Suppressor macrophage treated with lipopolysaccharide for 1 hour (primary cell): Measurements from ENCODE around the gene NUDT8.

Experiments used
- DNase-seq, 3 donors: peaks; one replicate each; pipeline ENCODE4 v3.0.0-alpha.2; 2020 to 2022

NUDT8 gene

DNA sequence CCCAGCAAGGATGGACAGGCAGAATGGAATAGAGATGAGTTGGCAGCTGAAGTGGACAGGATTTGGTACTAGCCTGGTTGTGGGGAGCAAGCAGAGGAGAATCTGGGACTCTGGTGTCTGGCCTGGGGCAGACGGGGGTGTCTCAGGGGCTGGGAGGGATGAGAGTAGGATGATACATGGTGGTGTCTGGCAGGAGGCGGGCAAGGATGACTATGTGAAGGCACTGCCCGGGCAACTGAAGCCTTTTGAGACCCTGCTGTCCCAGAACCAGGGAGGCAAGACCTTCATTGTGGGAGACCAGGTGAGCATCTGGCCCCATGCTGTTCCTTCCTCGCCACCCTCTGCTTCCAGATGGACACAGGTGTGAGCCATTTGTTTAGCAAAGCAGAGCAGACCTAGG lies 43.8 kb downstream of the NUDT8 start:
- DNase-seq, result no peak

- DNase-seq, result no peak
Observed at GRCh38 chr11:67584881-67585873, 44.6 kb downstream of the NUDT8 start.

GRCh38 chr11:67584205-67584880 lies 45.4 kb downstream of the NUDT8 start:
- peak; percentile 63 to 81 (median 70) for DNase-seq

DNA sequence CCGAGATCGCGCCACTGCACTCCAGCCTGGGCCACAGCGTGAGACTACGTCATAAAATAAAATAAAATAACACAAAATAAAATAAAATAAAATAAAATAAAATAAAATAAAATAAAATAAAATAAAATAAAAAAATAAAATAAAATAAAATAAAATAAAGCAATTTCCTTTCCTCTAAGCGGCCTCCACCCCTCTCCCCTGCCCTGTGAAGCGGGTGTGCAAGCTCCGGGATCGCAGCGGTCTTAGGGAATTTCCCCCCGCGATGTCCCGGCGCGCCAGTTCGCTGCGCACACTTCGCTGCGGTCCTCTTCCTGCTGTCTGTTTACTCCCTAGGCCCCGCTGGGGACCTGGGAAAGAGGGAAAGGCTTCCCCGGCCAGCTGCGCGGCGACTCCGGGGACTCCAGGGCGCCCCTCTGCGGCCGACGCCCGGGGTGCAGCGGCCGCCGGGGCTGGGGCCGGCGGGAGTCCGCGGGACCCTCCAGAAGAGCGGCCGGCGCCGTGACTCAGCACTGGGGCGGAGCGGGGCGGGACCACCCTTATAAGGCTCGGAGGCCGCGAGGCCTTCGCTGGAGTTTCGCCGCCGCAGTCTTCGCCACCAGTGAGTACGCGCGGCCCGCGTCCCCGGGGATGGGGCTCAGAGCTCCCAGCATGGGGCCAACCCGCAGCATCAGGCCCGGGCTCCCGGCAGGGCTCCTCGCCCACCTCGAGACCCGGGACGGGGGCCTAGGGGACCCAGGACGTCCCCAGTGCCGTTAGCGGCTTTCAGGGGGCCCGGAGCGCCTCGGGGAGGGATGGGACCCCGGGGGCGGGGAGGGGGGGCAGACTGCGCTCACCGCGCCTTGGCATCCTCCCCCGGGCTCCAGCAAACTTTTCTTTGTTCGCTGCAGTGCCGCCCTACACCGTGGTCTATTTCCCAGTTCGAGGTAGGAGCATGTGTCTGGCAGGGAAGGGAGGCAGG lies 46.2 kb downstream of the NUDT8 start, which contains the start of gene GSTP1:
Gene GSTP1 (plus strand): TSS at position 566 of the 958 bp plus-strand sequence. CDS start 32 bp downstream, at position 598.
- DNase-seq, result peak; percentile 85 to 94 (median 92)

DNA sequence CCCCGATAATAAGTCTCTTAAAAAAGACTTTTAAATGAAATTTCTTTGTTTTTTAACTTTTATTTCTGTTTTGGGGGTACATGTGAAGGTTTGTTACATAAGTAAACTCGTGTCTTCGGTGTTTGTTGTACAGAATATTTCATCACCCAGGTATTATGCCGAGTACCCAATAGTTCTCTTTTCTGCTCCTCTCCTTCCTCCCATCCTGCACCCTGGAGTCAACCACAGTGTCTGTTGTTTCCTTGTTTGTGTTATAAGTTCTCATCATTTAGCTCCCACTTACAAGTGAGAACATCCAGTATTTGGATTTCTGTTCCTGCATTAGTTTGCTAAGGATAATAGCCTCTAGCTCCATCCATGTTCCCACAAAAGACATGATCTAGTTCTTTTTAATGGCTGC lies 47.7 kb downstream of the NUDT8 start:
- no peak for DNase-seq

DNA sequence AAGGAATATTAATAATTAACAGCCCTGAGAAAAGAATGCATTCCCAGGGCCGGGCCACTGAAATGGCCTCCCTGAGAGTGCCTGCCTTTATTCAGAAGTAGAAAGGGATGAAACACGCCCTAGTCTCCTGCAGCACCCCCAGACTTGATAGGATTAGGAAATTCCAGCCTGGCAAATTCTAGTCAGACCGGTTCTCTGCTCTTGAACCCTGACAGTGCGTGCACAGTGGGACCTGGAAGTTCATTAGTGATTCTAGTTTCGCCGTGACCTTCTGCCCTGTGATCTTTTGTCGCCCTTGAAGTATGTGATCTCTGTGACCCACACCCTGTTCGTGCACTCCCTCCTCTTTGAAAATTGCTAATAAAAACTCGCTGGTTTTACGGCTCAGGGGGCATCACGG lies 48.3 kb downstream of the NUDT8 start:
- DNase-seq, result no peak

GRCh38 chr11:67577951-67578350 lies 51.8 kb downstream of the NUDT8 start:
- no peak for DNase-seq
